ENCODE data around the gene C22orf23. TPM values are rescaled to one million over a fixed set of nuclear protein-coding genes. Genes with fewer than 3 reads are reported as not detected.
"Not testable (repeated sequence)": the region's sequence is repeated elsewhere in the genome, so short reads cannot be mapped to it uniquely, and the experiment has no call there.

C22orf23 gene
- total and polyA plus RNA-seq, 10 donors = 0.04 to 0.16 (median 0.05) TPM; not detected in 7

DNA sequence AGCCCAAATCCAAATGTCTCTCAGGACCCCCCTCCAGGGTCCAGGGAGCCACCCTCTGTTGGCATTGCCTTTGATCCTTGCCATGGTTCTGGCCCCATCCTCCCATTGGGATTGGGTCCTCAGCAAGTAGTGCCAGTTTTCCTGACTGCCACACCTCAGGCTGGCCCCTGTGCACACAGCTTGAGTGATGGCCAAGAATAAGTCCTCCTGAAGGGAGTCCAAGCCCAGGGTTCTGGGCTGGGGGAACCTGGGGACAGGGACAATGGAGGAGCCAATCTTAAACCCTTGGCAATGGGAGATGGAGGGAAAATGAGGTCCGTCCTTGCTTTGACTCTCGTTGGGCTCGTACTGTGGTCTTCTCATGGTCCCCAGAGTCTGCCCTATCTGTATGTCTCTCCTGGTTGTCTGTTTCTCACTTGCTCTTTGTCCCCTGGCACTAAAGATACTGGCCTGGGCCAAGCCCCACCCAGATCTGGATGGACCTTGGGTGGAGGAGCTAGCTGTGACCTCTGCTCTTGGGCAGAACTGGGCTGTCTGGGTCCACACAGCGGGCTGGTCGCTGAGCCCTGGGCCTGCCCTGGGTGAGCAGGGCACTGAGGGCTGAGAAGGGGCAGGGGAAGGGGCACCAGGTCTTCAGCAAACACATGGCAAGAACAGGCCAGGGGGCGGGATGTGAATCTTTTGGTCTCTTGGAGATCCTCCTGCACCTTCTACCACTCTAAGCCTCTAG is 28.0 kb upstream of the C22orf23 start:
- intact Hi-C loops (cut with DNase I; ENCODE audit: low total_unique reads) = no loop called here
- no peaks in the 10 kb centered on the region for H3K27me3 ChIP-seq (replicated peaks in 1 of 7)
- TF ChIP-seq POLR2A (IDR thresholded peaks at IDR 0.05) (no peak), POLR2AphosphoS5 (IDR thresholded peaks at IDR 0.05) (no peak)
- TF ChIP-seq, protein P1, sequence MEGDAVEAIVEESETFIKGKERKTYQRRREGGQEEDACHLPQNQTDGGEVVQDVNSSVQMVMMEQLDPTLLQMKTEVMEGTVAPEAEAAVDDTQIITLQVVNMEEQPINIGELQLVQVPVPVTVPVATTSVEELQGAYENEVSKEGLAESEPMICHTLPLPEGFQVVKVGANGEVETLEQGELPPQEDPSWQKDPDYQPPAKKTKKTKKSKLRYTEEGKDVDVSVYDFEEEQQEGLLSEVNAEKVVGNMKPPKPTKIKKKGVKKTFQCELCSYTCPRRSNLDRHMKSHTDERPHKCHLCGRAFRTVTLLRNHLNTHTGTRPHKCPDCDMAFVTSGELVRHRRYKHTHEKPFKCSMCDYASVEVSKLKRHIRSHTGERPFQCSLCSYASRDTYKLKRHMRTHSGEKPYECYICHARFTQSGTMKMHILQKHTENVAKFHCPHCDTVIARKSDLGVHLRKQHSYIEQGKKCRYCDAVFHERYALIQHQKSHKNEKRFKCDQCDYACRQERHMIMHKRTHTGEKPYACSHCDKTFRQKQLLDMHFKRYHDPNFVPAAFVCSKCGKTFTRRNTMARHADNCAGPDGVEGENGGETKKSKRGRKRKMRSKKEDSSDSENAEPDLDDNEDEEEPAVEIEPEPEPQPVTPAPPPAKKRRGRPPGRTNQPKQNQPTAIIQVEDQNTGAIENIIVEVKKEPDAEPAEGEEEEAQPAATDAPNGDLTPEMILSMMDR (IDR thresholded peaks at IDR 0.05 in 8 of 11, conservative IDR thresholded peaks at IDR 0.05 in 3 of 11) = no peak
- no peaks in the 10 kb centered on the region for H3K9me3 ChIP-seq
- 92 to 98% (median 94%) methylated on average over 6 of the region's 6 CpGs for WGBS, 5 donors
- no peak overlapping the region for H3K4me3 ChIP-seq
- peaks cover 0 to 47% (median 0%) of the 10 kb centered on the region in 6 donors for H3K36me3 ChIP-seq
- H3K27ac ChIP-seq = no peak overlapping the region
- no peak for DNase-seq
- no peaks in the 10 kb centered on the region for H3K4me1 ChIP-seq

GRCh38 chr22:37979782-37980181 is 26.4 kb upstream of the C22orf23 start:
- DNase-seq = no peak
- Histone ChIP-seq H3K4me1 (no peaks in the 10 kb centered on the region), H3K27me3 (replicated peaks in 1 of 7) (no peaks in the 10 kb centered on the region), H3K27ac (no peak overlapping the region), H3K36me3 (peaks cover 0 to 56% (median 2%) of the 10 kb centered on the region in 6 donors), H3K4me3 (no peak overlapping the region), H3K9me3 (no peaks in the 10 kb centered on the region)
- WGBS, 5 donors = 88 to 92% (median 90%) methylated on average over 6 to 8 of the region's 8 CpGs
- intact Hi-C loops (cut with DNase I; ENCODE audit: low total_unique reads) = no loop called here
- TF ChIP-seq, protein P1 (IDR thresholded peaks at IDR 0.05 in 8 of 11, conservative IDR thresholded peaks at IDR 0.05 in 3 of 11) = no peak
- no peak for TF ChIP-seq POLR2AphosphoS5 (IDR thresholded peaks at IDR 0.05)
- TF ChIP-seq POLR2A (IDR thresholded peaks at IDR 0.05) = no peak

GRCh38 chr22:37976547-37976946 is 23.1 kb upstream of the C22orf23 start:
- TF ChIP-seq POLR2A (IDR thresholded peaks at IDR 0.05) = no peak
- TF ChIP-seq, protein P1 (IDR thresholded peaks at IDR 0.05 in 8 of 11, conservative IDR thresholded peaks at IDR 0.05 in 3 of 11) = no peak
- TF ChIP-seq POLR2AphosphoS5 (IDR thresholded peaks at IDR 0.05) = no peak
- H3K4me1 ChIP-seq = no peaks in the 10 kb centered on the region
- no peak for DNase-seq
- H3K4me3 ChIP-seq = no peak overlapping the region
- no peaks in the 10 kb centered on the region for H3K9me3 ChIP-seq
- intact Hi-C loops (cut with DNase I; ENCODE audit: low total_unique reads) = no loop called here
- H3K36me3 ChIP-seq = peaks cover 0 to 86% (median 2%) of the 10 kb centered on the region in 6 donors
- no peak overlapping the region for H3K27ac ChIP-seq
- 84 to 92% (median 88%) methylated on average over 4 of the region's 4 CpGs for WGBS, 5 donors
- no peaks in the 10 kb centered on the region for H3K27me3 ChIP-seq (replicated peaks in 1 of 7)

DNA sequence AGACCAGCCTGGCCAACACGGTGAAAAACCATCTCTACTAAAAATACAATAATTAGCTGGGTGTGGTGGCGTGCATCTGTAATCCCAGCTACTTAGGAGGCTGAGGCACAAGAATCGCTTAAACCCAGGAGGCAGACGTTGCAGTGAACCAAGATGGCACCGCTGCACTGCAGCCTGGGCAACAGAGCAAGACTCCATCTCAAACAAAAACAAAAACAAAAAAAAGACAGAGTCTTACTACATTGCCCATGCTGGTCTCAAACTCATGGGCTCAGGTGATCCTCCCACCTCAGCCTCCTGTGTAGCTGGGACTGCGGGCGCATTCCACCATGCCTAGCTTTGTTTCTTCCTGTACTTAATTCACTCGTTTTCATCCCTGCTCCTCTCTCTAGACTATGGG is 22.6 kb upstream of the C22orf23 start:
- intact Hi-C loops (cut with DNase I; ENCODE audit: low total_unique reads); H3K4me1 ChIP-seq; DNase-seq; H3K9me3 ChIP-seq; H3K27me3 ChIP-seq (replicated peaks in 1 of 7); H3K4me3 ChIP-seq; H3K27ac ChIP-seq: not testable (repeated sequence)
- WGBS, 5 donors = 91 to 96% (median 92%) methylated on average over 8 of the region's 8 CpGs
- H3K36me3 ChIP-seq = peaks cover 0 to 88% (median 2%) of the 10 kb centered on the region in 6 donors

All from spleen (tissue), 11 donors.